Panc1 (cell line): ENCODE measurements around the gene CUEDC1.

Experiments
- POLR2AphosphoS5 ChIP-seq: IDR thresholded peaks from 2 replicates; pipeline ENCODE4 v1.6.1; 2012; ENCODE audit warnings: mild to moderate bottlenecking, low read depth, low read length, moderate library complexity
- TF ChIP-seq, protein P1 (sequence below): fragments of 450-650 bp; IDR thresholded peaks from 2 replicates; pipeline ENCODE4 v1.5.1; 2017; ENCODE audit warnings: mild to moderate bottlenecking
- TF ChIP-seq, protein P2 (sequence below), 2 experiments: IDR thresholded peaks; 2 replicates each; pipeline ENCODE4 v1.6.1; 2011 to 2012; ENCODE audit warnings: low read depth in 2 of 2, control low read depth in 1 of 2, low read length in 1 of 2, mild to moderate bottlenecking in 1 of 2, moderate library complexity in 1 of 2; ENCODE audit not compliant: insufficient read depth in 1 of 2

DNA sequence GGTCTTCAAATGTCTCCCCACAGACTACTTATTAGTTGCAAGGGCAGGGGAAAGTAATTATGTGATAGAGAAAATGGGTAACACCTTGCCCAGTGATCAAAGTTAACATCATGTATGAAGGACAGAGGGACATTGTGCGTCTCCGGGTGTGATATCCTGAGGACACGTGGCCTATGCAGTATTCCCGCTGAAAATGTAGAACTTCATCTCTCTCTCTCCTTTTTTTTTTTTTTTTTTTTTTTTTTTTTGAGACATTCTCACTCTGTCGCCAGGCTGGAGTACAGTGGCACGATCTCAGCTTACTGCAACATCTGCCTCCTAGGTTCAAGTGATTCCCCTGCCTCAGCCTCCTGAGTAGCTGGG, 7.9 kb upstream of the CUEDC1 start:
- TF ChIP-seq, protein P1, sequence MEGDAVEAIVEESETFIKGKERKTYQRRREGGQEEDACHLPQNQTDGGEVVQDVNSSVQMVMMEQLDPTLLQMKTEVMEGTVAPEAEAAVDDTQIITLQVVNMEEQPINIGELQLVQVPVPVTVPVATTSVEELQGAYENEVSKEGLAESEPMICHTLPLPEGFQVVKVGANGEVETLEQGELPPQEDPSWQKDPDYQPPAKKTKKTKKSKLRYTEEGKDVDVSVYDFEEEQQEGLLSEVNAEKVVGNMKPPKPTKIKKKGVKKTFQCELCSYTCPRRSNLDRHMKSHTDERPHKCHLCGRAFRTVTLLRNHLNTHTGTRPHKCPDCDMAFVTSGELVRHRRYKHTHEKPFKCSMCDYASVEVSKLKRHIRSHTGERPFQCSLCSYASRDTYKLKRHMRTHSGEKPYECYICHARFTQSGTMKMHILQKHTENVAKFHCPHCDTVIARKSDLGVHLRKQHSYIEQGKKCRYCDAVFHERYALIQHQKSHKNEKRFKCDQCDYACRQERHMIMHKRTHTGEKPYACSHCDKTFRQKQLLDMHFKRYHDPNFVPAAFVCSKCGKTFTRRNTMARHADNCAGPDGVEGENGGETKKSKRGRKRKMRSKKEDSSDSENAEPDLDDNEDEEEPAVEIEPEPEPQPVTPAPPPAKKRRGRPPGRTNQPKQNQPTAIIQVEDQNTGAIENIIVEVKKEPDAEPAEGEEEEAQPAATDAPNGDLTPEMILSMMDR: no peak
- TF ChIP-seq POLR2AphosphoS5: no peak
- TF ChIP-seq, protein P2, sequence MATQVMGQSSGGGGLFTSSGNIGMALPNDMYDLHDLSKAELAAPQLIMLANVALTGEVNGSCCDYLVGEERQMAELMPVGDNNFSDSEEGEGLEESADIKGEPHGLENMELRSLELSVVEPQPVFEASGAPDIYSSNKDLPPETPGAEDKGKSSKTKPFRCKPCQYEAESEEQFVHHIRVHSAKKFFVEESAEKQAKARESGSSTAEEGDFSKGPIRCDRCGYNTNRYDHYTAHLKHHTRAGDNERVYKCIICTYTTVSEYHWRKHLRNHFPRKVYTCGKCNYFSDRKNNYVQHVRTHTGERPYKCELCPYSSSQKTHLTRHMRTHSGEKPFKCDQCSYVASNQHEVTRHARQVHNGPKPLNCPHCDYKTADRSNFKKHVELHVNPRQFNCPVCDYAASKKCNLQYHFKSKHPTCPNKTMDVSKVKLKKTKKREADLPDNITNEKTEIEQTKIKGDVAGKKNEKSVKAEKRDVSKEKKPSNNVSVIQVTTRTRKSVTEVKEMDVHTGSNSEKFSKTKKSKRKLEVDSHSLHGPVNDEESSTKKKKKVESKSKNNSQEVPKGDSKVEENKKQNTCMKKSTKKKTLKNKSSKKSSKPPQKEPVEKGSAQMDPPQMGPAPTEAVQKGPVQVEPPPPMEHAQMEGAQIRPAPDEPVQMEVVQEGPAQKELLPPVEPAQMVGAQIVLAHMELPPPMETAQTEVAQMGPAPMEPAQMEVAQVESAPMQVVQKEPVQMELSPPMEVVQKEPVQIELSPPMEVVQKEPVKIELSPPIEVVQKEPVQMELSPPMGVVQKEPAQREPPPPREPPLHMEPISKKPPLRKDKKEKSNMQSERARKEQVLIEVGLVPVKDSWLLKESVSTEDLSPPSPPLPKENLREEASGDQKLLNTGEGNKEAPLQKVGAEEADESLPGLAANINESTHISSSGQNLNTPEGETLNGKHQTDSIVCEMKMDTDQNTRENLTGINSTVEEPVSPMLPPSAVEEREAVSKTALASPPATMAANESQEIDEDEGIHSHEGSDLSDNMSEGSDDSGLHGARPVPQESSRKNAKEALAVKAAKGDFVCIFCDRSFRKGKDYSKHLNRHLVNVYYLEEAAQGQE (IDR thresholded peaks at IDR 0.05; ENCODE audit: insufficient read depth in 1 of 2, low read depth in 2 of 2, low read length in 1 of 2): no peak
